Body of pancreas (tissue), 4 donors: ENCODE data around the gene ZBTB37.

Experiments
- CTCF ChIP-seq, 7 experiments: fragments of 450-650 bp in 4 of 7; fragments of 200-600 bp in 3 of 7; sonication (generic) in 3 of 7; IDR thresholded peaks; one replicate each; pipeline ENCODE4 v1.5.1; 2016 to 2019; ENCODE audit warnings: antibody characterized with exemption in 7 of 7
- POLR2A ChIP-seq, 3 donors: fragments of 450-650 bp; IDR thresholded peaks; one replicate each; pipeline ENCODE4 v1.6.1; 2016; ENCODE audit warnings: antibody characterized with exemption in 3 of 3, mild to moderate bottlenecking in 2 of 3

- TF ChIP-seq POLR2A (IDR thresholded peaks at IDR 0.05) (no peak), CTCF (IDR thresholded peaks at IDR 0.05) (no peak)
Observed at GRCh38 chr1:173876732-173877131, 8.6 kb downstream of the ZBTB37 start.
